GM13976 (cell line): ENCODE results near the gene C11orf68.

Experiments used
- DNase-seq: peaks from one replicate; pipeline ENCODE4 v3.0.0; 2012; ENCODE audit warnings: low spot score
- CTCF ChIP-seq: IDR thresholded peaks from 2 replicates; pipeline ENCODE4 v1.5.1; 2012; ENCODE audit warnings: borderline replicate concordance, mild to moderate bottlenecking; ENCODE audit not compliant: insufficient read depth; ENCODE audit errors: extremely low read depth, missing control alignments, control extremely low read depth
- in situ Hi-C: fragments of 300-500 bp; cut with MboI; formaldehyde crosslinking; loops from one replicate; pipeline ENCODE4 v1.12.0; 2022; ENCODE audit warnings: low sequenced_read_pairs, mixed read lengths, inconsistent platforms; ENCODE audit not compliant: unreplicated experiment

C11orf68 gene

GRCh38 chr11:65890324-65891218, 28.3 kb downstream of the C11orf68 start, which contains the start of gene CCDC85B:
Gene CCDC85B, plus strand, starts transcription at chr11:65890673. Its CDS starts 111 bp downstream, at chr11:65890784.
- peak; percentile 96 for DNase-seq
- no peak for TF ChIP-seq CTCF
- in situ Hi-C loops, result no loop called here

DNA sequence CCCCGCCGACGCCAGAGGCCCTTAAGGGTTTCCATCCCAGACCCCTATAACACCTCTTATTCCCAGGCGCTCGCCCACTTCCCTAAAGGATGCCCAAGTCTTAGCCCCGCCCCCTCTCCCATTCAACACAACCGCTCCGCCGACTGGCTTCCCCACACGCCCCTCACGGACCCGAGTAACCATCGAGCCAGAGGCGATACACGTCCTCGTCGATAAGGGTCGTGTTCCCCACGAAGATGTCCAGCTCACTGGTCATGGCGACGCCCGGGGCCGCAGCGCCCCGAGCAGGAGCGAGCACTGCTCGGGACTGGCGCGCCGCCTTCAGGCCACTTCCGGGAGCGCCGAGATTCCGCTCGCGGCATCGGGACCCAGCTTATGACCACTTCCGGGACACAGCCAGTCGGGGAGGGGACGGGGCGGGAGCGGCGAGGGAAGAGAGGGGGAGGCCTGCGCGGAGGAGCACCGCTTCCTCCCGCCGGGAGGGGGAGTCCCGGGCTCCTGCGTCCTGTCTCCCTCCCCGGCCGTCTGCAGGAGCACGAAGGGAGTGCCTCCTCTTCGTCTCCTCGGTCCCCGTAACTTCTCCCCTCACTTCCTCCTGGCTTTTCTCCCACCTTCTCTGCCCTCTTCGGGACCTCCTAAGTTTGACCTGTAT, 30.6 kb downstream of the C11orf68 start, which contains the start of gene FIBP:
Gene FIBP (minus strand): TSS at position 309 of the 652 bp plus-strand sequence. CDS start 53 bp downstream, at position 256.
- DNase-seq, result peak; percentile 98
- peak; percentile 73 for TF ChIP-seq CTCF
- in situ Hi-C loops, result no loop called here

DNA sequence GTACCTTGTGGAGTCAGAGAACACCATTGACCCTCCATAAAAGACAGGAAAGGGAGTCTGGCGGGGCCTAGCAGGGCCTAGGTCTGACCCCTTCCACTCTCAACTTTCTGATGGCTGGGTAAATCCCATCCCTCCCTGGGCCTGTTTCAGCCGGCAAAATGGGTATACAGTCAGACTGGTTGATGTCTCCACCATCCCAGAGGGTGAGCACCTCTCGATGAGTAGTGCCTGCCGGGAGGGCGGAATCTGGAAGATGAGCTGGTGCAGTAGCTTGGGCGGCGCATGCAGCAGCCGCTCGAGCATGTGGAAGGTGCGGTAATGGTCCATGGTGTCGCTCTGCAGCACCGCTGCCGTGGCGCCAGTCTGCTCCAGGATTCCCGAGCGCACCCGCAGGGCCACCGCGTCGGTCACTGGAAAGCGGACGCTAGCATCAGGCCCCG, 31.1 kb downstream of the C11orf68 start:
- in situ Hi-C loops, result no loop called here
- no peak for DNase-seq
- peak; percentile 0 for TF ChIP-seq CTCF

DNA sequence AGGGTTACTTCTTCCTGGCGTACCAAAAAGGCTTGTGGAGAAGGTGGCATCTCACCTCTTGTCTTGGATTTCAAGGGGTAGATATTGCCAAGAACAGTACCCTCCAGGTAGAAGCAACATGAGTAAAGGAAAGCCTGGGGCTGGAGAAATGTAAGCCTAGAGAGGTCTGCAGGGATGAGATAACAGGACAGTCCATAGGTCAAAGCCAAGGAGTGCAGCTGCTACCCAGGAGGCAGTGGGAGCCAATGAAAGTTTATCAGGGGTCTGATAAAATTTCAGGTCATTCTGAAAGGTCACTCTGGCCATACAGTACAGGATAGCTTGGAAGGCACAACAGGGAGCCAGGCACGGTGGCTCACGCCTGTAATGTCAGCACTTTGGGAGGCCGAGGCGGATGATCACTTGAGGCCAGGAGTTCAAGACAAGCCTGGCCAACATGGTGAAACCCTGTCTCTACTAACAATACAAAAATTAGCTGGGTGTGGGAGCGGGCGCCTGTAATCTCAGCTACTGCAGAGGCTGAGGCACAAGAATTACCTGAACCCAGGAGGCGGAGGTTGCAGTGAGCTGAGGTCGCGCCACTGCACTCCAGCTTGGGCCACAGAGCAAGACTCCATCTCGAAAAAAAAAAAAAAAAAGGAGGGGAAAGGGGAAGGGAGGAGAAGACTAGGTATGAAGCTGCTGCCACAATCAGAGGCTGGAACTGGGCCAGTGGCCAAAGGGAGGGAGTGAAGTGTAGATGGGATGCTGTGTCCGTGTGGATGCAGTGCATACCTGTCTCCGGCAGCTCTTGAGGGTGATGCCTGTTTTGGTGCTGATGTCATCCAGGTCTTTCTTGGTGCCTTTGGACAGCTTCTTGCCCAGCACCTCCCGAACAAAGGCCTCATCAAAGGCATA, 31.8 kb downstream of the C11orf68 start:
- no peak for TF ChIP-seq CTCF

DNA sequence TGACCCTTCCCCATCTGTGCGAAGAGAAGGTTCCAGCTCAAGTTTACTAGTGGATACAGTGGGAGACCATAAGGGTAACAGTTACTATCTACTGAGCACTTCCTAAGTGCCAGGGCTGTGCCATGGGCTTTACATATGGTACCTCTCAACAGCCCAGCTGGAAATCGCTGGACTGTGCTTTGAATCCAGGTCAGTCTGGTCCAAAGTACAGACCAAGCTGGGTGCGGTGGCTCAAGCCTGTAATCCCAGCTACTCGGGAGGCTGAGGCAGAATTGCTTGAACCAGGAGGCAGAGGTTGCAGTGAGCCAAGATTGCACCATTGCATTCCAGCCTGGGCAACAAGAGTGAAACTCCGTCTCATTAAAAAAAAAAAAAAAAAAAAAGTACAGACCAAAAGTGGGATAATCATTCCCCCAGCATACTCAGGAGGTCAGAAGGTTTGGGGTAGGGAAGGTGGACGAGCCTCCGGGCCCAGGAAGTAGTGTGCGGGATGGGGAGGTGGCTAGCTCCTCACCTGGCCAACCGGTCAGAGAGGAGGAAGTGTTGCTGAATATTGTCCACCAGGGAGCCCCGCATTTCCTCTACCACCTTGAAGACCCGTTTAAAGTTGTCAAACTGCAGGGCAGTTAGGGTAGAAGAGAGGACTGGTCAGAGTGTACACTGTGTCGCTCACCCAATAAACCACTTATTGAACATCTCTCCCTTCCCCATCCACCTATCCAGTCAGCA, 32.9 kb downstream of the C11orf68 start:
- DNase-seq, result no peak
- no peak for TF ChIP-seq CTCF
- in situ Hi-C loops, result no loop called here

More for the DNA sequence above, 31.8 kb downstream of the C11orf68 start:
- no peak for DNase-seq
- in situ Hi-C loops, result no loop called here

DNA sequence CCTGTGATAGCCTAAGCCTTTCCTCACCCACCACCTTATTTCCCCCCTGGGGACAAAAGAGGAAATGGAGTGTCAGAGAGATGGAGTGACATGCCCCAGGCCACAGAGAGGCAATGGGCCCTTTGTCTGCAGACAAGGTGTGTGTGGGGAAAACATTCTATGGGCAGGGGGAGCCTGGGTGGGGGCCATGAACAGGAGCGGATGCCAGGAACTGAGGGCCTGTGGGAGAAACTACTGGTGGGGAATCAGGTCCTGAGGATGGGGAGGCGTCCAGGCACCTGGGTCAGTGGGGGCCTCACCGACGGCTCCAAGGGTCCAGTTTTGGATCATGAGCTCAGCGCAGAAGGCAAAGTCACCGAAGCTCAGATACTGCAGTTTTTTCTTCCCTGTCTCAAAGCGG, 33.6 kb downstream of the C11orf68 start:
- in situ Hi-C loops, result no loop called here
- no peak for DNase-seq
- no peak for TF ChIP-seq CTCF
